GM19043 (cell line): Measurements from ENCODE around the gene DNMT3A.
"Not testable (repeated sequence)": the region's sequence is repeated elsewhere in the genome, so short reads cannot be mapped to it uniquely, and the experiment has no call there.

ENCODE experiments used
- ATAC-seq: cut with Tn5 transposase; IDR thresholded peaks from one replicate; pipeline ENCODE4 v1.9.1; 2021; ENCODE audit warnings: low read depth; ENCODE audit not compliant: unreplicated experiment

DNMT3A gene

GRCh38 chr2:25215948-25216679 lies 125.6 kb downstream of the DNMT3A start:
- ATAC-seq, result peak; percentile 73

- no peak for ATAC-seq
Observed at GRCh38 chr2:25215232-25215631, 126.5 kb downstream of the DNMT3A start.

GRCh38 chr2:25213229-25213628 lies 128.5 kb downstream of the DNMT3A start:
- no peak for ATAC-seq

GRCh38 chr2:25210923-25211322 lies 130.8 kb downstream of the DNMT3A start:
- ATAC-seq, result not testable (repeated sequence)

- ATAC-seq, result no peak
Observed at GRCh38 chr2:25207078-25207545, 134.6 kb downstream of the DNMT3A start.

- ATAC-seq, result peak; percentile 58
Observed at GRCh38 chr2:25204190-25204838, 137.4 kb downstream of the DNMT3A start.

GRCh38 chr2:25202275-25202674 lies 139.4 kb downstream of the DNMT3A start:
- ATAC-seq, result no peak

- ATAC-seq, result no peak
Observed at GRCh38 chr2:25201794-25202193, 139.9 kb downstream of the DNMT3A start.

GRCh38 chr2:25201265-25201664 lies 140.5 kb downstream of the DNMT3A start:
- no peak for ATAC-seq

- ATAC-seq, result no peak
Observed at GRCh38 chr2:25198576-25198975, 143.1 kb downstream of the DNMT3A start.

- ATAC-seq, result no peak
Observed at GRCh38 chr2:25198209-25198525, 143.6 kb downstream of the DNMT3A start.

- ATAC-seq, result no peak
Observed at GRCh38 chr2:25197336-25198208, 144.2 kb downstream of the DNMT3A start.

- ATAC-seq, result no peak
Observed at GRCh38 chr2:25194576-25195122, 147.1 kb downstream of the DNMT3A start.

- ATAC-seq, result no peak
Observed at GRCh38 chr2:25190536-25190935, 151.2 kb downstream of the DNMT3A start.

- ATAC-seq, result no peak
Observed at GRCh38 chr2:25188405-25188804, 153.3 kb downstream of the DNMT3A start.

- no peak for ATAC-seq
Observed at GRCh38 chr2:25187729-25188350, 153.9 kb downstream of the DNMT3A start.

GRCh38 chr2:25184254-25184653 lies 157.5 kb downstream of the DNMT3A start:
- no peak for ATAC-seq

GRCh38 chr2:25178976-25179375 lies 162.7 kb downstream of the DNMT3A start:
- ATAC-seq, result no peak
